ENCODE measurements around the gene CORO2A.
A peak's percentile ranks its signal among the peaks of the same experiment; 100 is the strongest.

Gene CORO2A, protein sequence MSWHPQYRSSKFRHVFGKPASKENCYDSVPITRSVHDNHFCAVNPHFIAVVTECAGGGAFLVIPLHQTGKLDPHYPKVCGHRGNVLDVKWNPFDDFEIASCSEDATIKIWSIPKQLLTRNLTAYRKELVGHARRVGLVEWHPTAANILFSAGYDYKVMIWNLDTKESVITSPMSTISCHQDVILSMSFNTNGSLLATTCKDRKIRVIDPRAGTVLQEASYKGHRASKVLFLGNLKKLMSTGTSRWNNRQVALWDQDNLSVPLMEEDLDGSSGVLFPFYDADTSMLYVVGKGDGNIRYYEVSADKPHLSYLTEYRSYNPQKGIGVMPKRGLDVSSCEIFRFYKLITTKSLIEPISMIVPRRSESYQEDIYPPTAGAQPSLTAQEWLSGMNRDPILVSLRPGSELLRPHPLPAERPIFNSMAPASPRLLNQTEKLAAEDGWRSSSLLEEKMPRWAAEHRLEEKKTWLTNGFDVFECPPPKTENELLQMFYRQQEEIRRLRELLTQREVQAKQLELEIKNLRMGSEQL

DNA sequence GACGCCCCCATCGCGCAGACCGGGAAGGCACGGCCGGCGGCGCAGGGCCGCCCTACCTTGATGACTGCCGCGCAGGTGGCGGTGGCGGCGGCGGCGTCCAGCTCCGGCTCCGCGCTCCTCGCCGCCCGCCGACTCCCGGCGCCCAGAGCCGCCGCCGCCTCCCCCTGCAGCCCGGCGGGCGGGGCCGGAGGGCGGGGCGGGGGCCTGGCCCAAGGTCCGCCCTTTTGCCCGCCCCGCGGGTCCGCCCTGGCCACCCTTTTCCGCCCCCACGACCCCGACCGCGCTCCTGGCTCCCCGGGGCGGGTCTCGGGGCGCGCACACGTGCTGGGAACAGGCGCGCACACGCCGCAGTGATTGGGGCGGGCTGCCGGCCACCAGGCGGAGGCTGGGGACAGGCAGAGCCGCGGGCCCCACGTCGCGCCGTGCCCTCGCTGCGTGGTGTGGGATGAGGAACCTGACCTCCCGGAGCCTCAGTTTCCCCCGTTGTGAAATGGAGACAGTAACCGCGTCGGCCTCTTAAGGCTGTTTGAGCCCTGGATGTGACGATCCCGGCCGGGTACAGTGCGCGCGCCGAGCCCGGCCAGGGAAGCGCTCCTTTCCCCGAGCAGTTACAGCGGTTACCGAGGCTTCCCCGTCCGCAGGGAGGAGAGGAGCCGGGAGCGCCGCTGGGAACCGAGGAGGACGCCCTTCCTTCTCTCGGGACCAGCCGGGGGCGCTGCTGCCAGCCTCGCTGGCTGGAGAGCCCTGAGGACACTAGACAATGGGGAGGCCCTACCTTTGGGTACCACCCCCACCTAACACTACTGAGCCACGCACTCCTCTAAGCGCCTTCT is at the start of gene CORO2A:
Gene CORO2A, minus strand, starts transcription at position 135 of the 833 bp plus-strand sequence. CDS start 34,977 bp downstream, outside the sequence.
- peak; percentile 64 for DNase-seq

- DNase-seq, result no peak
Observed at GRCh38 chr9:98241357-98242300, 49.2 kb upstream of the CORO2A start.

DNA sequence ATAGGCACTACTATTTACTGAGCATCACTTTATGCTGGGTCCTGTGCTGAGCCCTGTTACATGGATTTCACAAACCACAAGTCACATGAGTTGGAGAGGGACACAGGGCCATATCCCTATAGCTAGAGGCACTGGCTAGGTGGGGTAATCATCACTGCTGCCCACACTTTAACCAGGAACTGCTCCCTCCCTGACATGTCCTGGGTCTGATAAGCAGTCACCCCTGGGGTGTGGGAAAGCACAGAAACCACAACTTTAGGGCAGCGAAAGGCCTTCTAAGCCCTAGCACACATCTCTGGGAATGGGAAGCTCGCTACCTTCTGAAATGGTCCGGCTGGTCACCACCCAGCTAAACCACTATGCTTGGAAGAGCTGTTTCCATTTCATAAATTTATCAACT is 48.0 kb upstream of the CORO2A start:
- DNase-seq, result peak; percentile 89

DNA sequence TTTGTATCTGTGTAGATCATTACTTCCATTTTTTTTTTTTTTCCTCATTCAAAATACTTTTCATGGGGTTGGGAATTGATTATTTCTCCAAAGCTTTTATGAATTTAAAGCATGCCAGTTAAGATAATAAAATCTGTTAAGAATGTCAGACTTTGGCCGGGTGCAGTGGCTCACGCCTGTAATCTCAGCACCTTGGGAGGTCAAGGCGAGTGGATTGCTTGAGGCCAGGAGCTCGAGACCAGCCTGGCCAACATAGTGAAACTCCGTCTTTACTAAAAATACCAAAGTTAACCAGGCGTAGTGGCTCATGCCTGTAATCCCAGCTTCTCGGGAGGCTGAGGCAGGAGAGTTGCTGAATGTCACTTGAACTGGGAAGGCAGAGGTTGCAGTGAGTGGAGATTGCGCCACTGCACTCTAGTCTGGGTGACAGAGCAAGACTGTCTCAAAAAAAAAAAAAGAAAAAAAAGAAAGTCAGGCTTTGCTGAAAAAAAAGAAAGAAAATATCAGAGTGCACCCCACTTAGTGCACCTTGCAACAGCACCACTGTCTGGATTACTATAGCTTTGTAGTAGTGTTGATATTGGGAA is 44.6 kb upstream of the CORO2A start:
- no peak for DNase-seq

- no peak for DNase-seq
Observed at GRCh38 chr9:98235126-98235525, 42.7 kb upstream of the CORO2A start.

DNA sequence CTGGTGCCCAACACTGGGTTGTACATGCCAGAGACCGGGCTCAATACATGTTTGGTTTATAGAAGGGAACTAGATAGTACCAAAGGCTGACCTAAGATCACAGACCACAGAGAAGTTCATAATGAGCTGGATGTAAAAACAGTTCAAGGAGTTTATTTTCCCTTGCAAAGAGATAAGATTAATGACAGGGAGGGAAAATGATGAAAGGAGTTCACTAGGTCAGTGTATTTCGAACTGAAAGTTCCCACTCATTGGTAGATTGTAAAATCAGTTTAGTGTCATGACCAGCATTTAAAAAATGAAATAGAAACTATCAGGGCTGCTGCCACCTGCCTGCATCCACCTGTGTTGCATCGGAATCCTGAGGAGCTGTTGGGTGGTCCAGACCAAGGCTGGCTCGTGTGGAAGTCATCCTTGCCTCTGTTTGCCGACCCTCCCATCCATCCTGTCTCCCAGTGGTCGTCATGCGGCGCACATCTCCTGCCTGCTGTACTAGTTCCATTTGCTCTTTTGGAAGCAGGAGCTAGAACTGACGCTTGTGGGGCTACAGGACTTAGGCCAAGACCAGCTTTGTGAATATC is 41.9 kb upstream of the CORO2A start:
- DNase-seq, result no peak

- no peak for DNase-seq
Observed at GRCh38 chr9:98232926-98233325, 40.5 kb upstream of the CORO2A start.

GRCh38 chr9:98231770-98232478 is 39.5 kb upstream of the CORO2A start:
- DNase-seq, result no peak

GRCh38 chr9:98230789-98231188 is 38.4 kb upstream of the CORO2A start:
- DNase-seq, result no peak

DNA sequence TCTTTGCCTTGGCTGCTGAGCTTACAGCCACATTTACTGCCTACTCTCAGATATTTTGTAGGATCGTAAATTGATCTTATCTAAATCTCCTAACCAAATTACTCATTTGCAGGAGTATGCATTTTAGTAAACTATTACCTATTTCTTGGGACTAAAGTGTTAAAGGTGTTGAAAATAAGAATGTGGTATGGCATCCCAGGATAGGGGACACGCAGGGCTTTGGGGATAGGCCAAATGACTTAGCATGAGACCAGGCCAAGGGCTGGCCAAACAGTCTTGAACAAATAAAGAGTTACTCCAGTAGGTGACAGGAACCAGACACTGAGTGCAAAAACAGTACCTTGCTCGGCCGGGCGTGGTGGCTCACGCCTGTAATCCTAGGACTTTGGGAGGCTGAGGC is 37.9 kb upstream of the CORO2A start:
- no peak for DNase-seq

DNA sequence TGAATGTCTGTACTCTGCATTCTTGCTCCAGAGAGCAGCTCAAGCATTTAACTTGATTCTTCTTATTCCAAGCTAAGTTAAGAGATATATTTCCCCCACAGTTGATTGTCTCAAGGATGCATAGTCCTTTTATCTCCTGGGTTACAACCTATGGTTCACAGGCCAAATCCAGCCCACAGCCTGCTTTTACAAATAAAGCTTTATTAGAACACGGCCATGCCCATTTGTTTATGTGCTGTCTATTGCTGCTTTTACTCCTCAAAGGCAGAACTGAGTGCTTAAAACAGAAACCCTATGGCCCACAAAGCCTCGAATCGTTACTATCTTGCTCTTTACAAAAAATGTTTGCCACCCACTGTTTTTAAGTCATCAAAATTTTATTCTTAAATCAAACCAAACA is 37.2 kb upstream of the CORO2A start:
- DNase-seq, result no peak

DNA sequence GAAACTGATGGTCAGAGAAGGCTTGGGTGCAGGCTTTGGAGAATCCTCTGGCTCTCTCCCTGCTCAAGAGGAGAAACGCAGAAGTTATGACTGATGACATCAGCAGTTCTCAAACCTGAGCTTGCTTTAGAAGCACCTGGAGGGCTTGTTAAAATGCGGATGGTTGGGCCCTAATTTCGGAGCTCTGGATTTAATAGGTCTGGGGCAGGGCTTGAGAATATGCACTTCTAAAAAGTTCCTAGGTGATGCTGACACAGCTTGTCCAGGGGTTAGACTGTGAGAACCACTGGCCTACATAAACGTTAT is 36.6 kb upstream of the CORO2A start:
- no peak for DNase-seq

DNA sequence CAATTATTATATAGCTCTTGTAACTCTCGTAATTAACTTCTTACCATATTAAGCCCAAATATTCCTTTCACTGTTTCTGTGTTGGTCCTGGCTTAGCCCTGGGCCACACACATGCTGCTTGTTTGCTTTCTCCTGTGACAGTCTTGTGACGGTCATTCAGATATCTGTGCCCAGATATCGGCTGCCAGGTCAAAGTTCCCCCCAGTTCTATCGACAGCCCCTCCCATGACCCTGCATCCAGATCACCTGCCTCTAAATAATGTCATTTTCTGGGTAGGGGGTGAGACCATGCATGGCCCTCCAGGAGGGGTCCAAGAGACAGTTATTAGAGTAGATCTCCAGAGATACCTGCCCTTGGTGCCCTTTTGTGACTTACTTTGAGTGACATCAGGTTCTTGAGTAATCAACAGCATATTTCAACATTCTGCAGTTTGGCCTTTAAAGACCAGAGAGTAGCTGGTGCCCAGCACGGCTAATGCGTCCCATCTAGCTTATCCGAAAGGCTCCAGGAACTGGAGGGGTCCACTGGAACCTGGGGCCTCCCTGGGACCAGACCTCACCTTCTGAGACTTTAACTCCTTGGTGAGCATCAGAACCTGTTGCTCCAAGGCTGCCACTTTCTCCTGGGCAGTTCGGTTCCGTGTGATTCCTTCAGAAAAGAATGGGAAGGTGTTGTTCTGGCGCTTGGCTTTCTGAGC is 36.1 kb upstream of the CORO2A start:
- no peak for DNase-seq

DNA sequence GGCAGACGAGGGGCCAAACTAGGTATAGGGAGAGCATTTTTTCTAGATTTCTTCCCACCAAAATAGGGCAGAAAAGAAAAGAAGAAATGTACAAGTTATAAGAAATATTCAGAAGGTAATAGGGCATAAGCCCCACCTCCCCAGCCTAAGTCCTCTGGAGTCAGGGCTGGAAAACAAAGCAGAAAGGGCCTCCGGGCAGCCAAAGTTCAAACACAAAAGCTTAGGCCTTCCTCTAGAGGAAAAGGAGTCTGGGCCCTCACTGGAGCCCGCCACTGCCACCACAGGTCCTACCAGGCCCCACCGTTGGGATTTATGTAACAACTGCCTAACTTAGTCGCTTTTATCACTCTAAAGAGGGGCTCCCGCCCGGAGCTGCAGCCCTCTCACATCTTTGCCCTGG is 35.4 kb upstream of the CORO2A start:
- no peak for DNase-seq

- DNase-seq, result no peak
Observed at GRCh38 chr9:98226957-98227356, 34.5 kb upstream of the CORO2A start.

DNA sequence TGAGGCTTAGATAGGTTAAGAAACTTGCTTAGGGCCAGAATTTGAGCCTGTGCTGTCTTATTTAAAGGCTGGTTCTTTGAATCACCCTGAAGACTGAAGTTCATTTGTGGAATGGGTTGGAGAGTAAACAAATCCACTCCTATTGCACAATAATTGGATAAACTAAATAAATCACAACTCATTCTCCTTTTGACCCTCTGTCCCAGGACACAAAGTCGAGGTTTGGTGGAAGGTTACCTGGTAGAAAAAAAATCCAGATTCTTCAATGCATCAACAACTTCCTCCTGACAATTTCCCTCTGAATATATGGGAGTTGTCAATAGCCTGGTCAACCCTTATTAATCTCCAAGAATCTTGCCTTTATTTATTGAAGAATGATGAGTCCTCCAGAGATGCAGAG is 34.1 kb upstream of the CORO2A start:
- DNase-seq, result no peak

DNA sequence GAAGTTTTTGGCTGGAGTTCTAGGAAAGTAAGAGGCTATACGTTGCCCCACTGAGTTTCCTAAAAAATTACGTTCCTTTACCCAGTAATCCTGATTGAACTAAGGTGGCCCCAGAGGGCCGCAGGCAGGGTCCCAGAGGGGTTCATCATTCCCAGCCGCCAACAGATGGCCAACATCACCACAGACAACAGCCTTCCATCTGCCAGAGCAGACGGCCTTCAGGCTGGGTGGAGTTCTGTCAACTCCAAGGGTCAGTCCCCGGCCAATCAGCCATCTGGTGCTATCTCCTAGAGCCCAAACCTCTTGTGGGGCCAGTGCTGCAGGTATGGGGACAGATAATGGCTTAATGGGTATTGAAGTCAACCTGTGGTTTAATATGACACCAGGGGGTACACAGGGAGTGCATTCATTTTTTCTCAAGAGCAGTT is 32.6 kb upstream of the CORO2A start:
- peak; percentile 30 for DNase-seq

- no peak for DNase-seq
Observed at GRCh38 chr9:98222885-98223691, 30.7 kb upstream of the CORO2A start.

DNA sequence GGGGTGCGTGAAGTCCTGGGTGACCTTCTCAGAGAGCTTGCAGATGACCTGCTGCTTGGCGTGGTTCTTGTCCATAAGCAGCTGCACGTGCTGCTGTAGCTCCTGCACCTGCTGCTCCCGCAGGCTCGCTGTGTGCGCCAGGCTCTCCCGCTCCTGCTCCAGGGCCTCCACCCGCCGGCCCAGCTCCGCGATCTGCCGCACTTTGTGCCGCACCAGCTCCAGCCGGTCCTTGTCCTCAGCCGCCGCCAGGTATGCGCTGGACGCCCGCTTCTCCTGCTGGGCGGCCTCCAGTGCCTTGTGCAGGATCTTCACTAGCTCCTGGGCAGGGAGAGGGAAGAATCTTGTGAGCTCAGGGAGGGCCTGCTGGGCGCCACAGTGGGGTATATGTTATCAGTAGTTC is 28.5 kb upstream of the CORO2A start:
- DNase-seq, result no peak
